VCaP (cell line): ENCODE measurements around the gene CD37.

ENCODE experiments used
- H3K27ac ChIP-seq: fragments of 450-650 bp; 2 replicates; pipeline ENCODE4 v1.5.1; 2017
- TF ChIP-seq, protein P1 (sequence below): fragments of 450-650 bp; conservative IDR thresholded peaks from 2 replicates; pipeline ENCODE4 v1.5.1; 2017; ENCODE audit warnings: mild to moderate bottlenecking, moderate library complexity

CD37 gene

DNA sequence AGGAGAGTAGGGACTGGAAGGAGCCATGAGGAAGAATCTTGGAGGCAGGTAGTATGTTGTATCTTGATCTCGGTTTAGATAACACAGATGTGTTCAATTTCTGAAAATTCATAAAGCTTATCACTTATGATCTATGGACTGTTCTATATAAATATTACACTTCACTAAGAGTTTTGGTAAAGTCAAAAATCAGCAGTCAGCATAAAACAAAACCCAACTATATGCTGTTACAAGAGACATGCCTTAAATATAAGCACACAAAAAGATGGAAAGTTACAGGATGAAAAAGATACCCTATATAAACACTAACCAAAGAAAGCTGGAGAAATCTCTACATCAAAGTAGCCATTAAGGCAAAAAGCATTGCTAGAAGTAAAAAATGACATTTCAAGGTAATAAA is 48.4 kb downstream of the CD37 start:
- TF ChIP-seq, protein P1, sequence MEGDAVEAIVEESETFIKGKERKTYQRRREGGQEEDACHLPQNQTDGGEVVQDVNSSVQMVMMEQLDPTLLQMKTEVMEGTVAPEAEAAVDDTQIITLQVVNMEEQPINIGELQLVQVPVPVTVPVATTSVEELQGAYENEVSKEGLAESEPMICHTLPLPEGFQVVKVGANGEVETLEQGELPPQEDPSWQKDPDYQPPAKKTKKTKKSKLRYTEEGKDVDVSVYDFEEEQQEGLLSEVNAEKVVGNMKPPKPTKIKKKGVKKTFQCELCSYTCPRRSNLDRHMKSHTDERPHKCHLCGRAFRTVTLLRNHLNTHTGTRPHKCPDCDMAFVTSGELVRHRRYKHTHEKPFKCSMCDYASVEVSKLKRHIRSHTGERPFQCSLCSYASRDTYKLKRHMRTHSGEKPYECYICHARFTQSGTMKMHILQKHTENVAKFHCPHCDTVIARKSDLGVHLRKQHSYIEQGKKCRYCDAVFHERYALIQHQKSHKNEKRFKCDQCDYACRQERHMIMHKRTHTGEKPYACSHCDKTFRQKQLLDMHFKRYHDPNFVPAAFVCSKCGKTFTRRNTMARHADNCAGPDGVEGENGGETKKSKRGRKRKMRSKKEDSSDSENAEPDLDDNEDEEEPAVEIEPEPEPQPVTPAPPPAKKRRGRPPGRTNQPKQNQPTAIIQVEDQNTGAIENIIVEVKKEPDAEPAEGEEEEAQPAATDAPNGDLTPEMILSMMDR, result no peak
- no peak overlapping the region for H3K27ac ChIP-seq

DNA sequence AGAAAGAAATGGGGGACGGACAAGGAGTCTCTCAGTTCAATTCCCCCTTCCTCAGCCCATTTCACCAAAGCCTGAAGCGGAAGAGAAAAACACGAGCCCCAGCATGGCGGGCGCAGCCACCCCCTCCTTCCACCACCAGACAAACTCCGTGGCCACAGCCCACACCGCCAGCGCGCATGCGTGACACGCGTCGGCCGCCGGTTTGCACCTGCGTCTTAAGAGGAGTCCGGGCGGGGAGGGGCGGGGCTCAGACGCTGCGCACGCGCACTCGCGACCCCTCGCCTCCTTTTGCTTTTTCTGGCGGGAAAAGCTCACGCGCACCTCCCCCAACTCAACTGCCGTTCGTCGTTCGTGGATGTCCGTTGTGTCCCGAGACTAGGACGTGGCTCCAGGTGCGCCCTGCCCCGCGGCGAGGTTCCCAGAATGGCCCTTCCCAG is 52.7 kb downstream of the CD37 start, which contains the start of gene KASH5:
Gene KASH5 (plus strand): TSS at position 314 of the 437 bp plus-strand sequence. CDS start 2,635 bp downstream, outside the sequence.
- TF ChIP-seq, protein P1, result no peak
- peak within 1 kb of the TSS; percentile 37; the same call in 1 of the 2 replicates for H3K27ac ChIP-seq

DNA sequence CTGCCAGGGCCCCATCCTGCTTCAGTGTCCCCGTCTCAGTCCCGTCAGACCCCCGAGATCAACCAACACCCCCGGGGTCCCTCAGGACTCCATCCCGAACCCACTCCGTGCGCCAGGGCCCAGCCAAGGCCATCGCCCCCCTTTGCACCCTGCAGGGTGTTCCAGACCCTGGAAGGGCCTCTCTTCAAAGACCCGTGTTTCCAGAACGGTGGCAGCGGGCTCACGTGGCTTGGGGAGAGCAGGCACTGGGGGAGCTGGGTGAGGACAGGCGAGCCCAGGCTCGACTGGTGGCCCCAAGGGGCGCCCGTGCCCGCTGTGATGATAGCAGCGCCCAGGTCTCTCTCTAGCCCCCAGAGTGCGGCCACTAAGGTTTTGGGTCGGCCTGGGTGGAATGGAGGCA is 54.2 kb downstream of the CD37 start:
- no peak overlapping the region for H3K27ac ChIP-seq
- TF ChIP-seq, protein P1, result no peak
